Measurements from ENCODE around the gene AFAP1. TPM values are rescaled to one million over a fixed set of nuclear protein-coding genes. Genes with fewer than 3 reads are reported as not detected.

The AFAP1 gene
- total RNA-seq, 4 donors from 2014 or later = 8.2 to 55.0 (median 28.9) TPM

GRCh38 chr4:7753271-7753670 is 186.4 kb downstream of the AFAP1 start:
- TF ChIP-seq POLR2A (IDR thresholded peaks at IDR 0.05) (no peak), CTCF (IDR thresholded peaks at IDR 0.05) (no peak)
- no peak for DNase-seq
- H3K27me3 ChIP-seq = no peaks in the 10 kb centered on the region
- peaks cover 0 to 5% of the 10 kb centered on the region in 2 donors for H3K4me1 ChIP-seq
- H3K27ac ChIP-seq = no peak overlapping the region
- intact Hi-C loops (cut with DNase I; ENCODE audit: low total_unique reads) = no loop called here
- no peaks in the 10 kb centered on the region for H3K36me3 ChIP-seq
- H3K9me3 ChIP-seq = no peaks in the 10 kb centered on the region
- no peak overlapping the region for H3K4me3 ChIP-seq

- H3K4me3 ChIP-seq = no peak overlapping the region
- no peaks in the 10 kb centered on the region for H3K4me1 ChIP-seq
- intact Hi-C loops (cut with DNase I; ENCODE audit: low total_unique reads) = no loop called here
- no peak overlapping the region for H3K27ac ChIP-seq
- no peaks in the 10 kb centered on the region for H3K9me3 ChIP-seq
- H3K27me3 ChIP-seq = no peaks in the 10 kb centered on the region
- no peaks in the 10 kb centered on the region for H3K36me3 ChIP-seq
- DNase-seq = no peak
- no peak for TF ChIP-seq POLR2A (IDR thresholded peaks at IDR 0.05)
- TF ChIP-seq CTCF (IDR thresholded peaks at IDR 0.05) = no peak
Measured at GRCh38 chr4:7752649-7753048, 187.0 kb downstream of the AFAP1 start.

GRCh38 chr4:7750972-7751371 is 188.7 kb downstream of the AFAP1 start:
- intact Hi-C loops (cut with DNase I; ENCODE audit: low total_unique reads) = no loop called here
- Histone ChIP-seq H3K4me1 (no peaks in the 10 kb centered on the region), H3K27ac (no peak overlapping the region), H3K4me3 (no peak overlapping the region), H3K9me3 (no peaks in the 10 kb centered on the region), H3K27me3 (no peaks in the 10 kb centered on the region), H3K36me3 (no peaks in the 10 kb centered on the region)
- no peak for TF ChIP-seq CTCF (IDR thresholded peaks at IDR 0.05)
- no peak for TF ChIP-seq POLR2A (IDR thresholded peaks at IDR 0.05)
- no peak for DNase-seq

- no peaks in the 10 kb centered on the region for H3K27me3 ChIP-seq
- intact Hi-C loops (cut with DNase I; ENCODE audit: low total_unique reads) = no loop called here
- DNase-seq = no peak
- TF ChIP-seq CTCF (IDR thresholded peaks at IDR 0.05) = no peak
- TF ChIP-seq POLR2A (IDR thresholded peaks at IDR 0.05) = no peak
- H3K27ac ChIP-seq = no peak overlapping the region
- no peaks in the 10 kb centered on the region for H3K36me3 ChIP-seq
- H3K9me3 ChIP-seq = no peaks in the 10 kb centered on the region
- no peak overlapping the region for H3K4me3 ChIP-seq
- H3K4me1 ChIP-seq = no peaks in the 10 kb centered on the region
Measured at GRCh38 chr4:7750523-7750922, 189.1 kb downstream of the AFAP1 start.

- Histone ChIP-seq H3K9me3 (no peaks in the 10 kb centered on the region), H3K27ac (no peak overlapping the region), H3K4me1 (no peaks in the 10 kb centered on the region), H3K27me3 (no peaks in the 10 kb centered on the region), H3K36me3 (no peaks in the 10 kb centered on the region), H3K4me3 (no peak overlapping the region)
- intact Hi-C loops (cut with DNase I; ENCODE audit: low total_unique reads) = no loop called here
- no peak for TF ChIP-seq POLR2A (IDR thresholded peaks at IDR 0.05)
- no peak for TF ChIP-seq CTCF (IDR thresholded peaks at IDR 0.05)
- DNase-seq = no peak
Measured at GRCh38 chr4:7747566-7747965, 192.1 kb downstream of the AFAP1 start.

All from uterus (tissue), 4 donors.